HPDE6-E6E7 (cell line): ENCODE data around the gene WNT7B.

Source experiments
- DNase-seq: peaks from one replicate; pipeline ENCODE4 v3.0.0; 2011; ENCODE audit warnings: missing footprints; ENCODE audit errors: extremely low spot score

Gene WNT7B

GRCh38 chr22:45927059-45927458 is 49.9 kb downstream of the WNT7B start:
- no peak for DNase-seq

GRCh38 chr22:45926433-45926832 is 50.5 kb downstream of the WNT7B start:
- no peak for DNase-seq

- no peak for DNase-seq
Observed at GRCh38 chr22:45925811-45926351, 51.1 kb downstream of the WNT7B start.

GRCh38 chr22:45923835-45924234 is 53.1 kb downstream of the WNT7B start:
- no peak for DNase-seq

GRCh38 chr22:45923212-45923611 is 53.8 kb downstream of the WNT7B start:
- DNase-seq, result no peak

GRCh38 chr22:45922661-45923060 is 54.3 kb downstream of the WNT7B start:
- DNase-seq, result no peak

GRCh38 chr22:45922256-45922655 is 54.7 kb downstream of the WNT7B start:
- DNase-seq, result no peak

- DNase-seq, result peak; percentile 88
Observed at GRCh38 chr22:45919504-45920286, 57.3 kb downstream of the WNT7B start.

GRCh38 chr22:45918459-45919370 is 58.2 kb downstream of the WNT7B start:
- peak; percentile 90 for DNase-seq

GRCh38 chr22:45917700-45918458 is 59.1 kb downstream of the WNT7B start:
- DNase-seq, result no peak

GRCh38 chr22:45917146-45917545 is 59.8 kb downstream of the WNT7B start:
- no peak for DNase-seq

GRCh38 chr22:45916515-45916914 is 60.4 kb downstream of the WNT7B start:
- no peak for DNase-seq

GRCh38 chr22:45915841-45916240 is 61.1 kb downstream of the WNT7B start:
- DNase-seq, result no peak

GRCh38 chr22:45915151-45915550 is 61.8 kb downstream of the WNT7B start:
- DNase-seq, result no peak

GRCh38 chr22:45914309-45914708 is 62.7 kb downstream of the WNT7B start:
- DNase-seq, result no peak

GRCh38 chr22:45912910-45913309 is 64.1 kb downstream of the WNT7B start:
- no peak for DNase-seq

- DNase-seq, result peak; percentile 57
Observed at GRCh38 chr22:45911601-45912271, 65.2 kb downstream of the WNT7B start.

GRCh38 chr22:45910928-45911467 is 66.0 kb downstream of the WNT7B start:
- DNase-seq, result no peak

GRCh38 chr22:45908961-45909360 is 68.0 kb downstream of the WNT7B start:
- DNase-seq, result no peak

- no peak for DNase-seq
Observed at GRCh38 chr22:45907996-45908395, 69.0 kb downstream of the WNT7B start.

GRCh38 chr22:45907378-45907777 is 69.6 kb downstream of the WNT7B start:
- no peak for DNase-seq
